ENCODE data around the gene HJURP. TPM values are rescaled to one million over a fixed set of nuclear protein-coding genes. Genes with fewer than 3 reads are reported as not detected.

Gene HJURP
- total RNA-seq, 3 donors from 2014 or later (not counting 1 experiment from before 2014, with no cell fraction given), result 0.87 to 3.2 (median 1.5) TPM

GRCh38 chr2:233817361-233817911 lies 36.9 kb downstream of the HJURP start:
- Mint-ChIP-seq H3K4me1 (peaks cover 0 to 5% of the 10 kb centered on the region in 2 donors), H3K36me3 (no peaks in the 10 kb centered on the region), H3K27me3 (ENCODE audit: low read depth in 2 of 2) (peaks cover 11 to 21% of the 10 kb centered on the region in 2 donors), H3K4me3 (no peak overlapping the region), H3K9me3 (no peaks in the 10 kb centered on the region), H3K27ac (no peak overlapping the region)
- H3K9me3 ChIP-seq (ENCODE audit: control insufficient read depth, insufficient read depth, low read length), result no peaks in the 10 kb centered on the region
- no peaks in the 10 kb centered on the region for H3K27me3 ChIP-seq (ENCODE audit: control insufficient read depth, insufficient read depth, low read length)
- no peaks in the 10 kb centered on the region for H3K36me3 ChIP-seq (ENCODE audit: control insufficient read depth, insufficient read depth, low read length)
- no peaks in the 10 kb centered on the region for H3K4me1 ChIP-seq (ENCODE audit: control insufficient read depth, insufficient read depth, low read length)
- no peak for TF ChIP-seq CTCF (IDR thresholded peaks at IDR 0.05)
- 80% methylated on average over 3 of the region's 3 CpGs for WGBS (ENCODE audit: insufficient coverage)
- intact Hi-C loops (cut with micrococcal nuclease), result no loop called here
- no peak for ATAC-seq
- no peak overlapping the region for H3K4me3 ChIP-seq (ENCODE audit: low read length)
- no peak for DNase-seq
- no peak overlapping the region for H3K27ac ChIP-seq (ENCODE audit: low read length)

- DNase-seq (no peak), ATAC-seq (no peak)
- WGBS (ENCODE audit: insufficient coverage), result 68% methylated on average over 4 of the region's 4 CpGs
- H3K4me1 ChIP-seq (ENCODE audit: control insufficient read depth, insufficient read depth, low read length), result no peaks in the 10 kb centered on the region
- Mint-ChIP-seq H3K27ac (no peak overlapping the region), H3K4me1 (peaks cover 0 to 5% of the 10 kb centered on the region in 2 donors), H3K36me3 (no peaks in the 10 kb centered on the region), H3K4me3 (no peak overlapping the region), H3K27me3 (ENCODE audit: low read depth in 2 of 2) (peaks cover 11 to 21% of the 10 kb centered on the region in 2 donors), H3K9me3 (no peaks in the 10 kb centered on the region)
- no peaks in the 10 kb centered on the region for H3K9me3 ChIP-seq (ENCODE audit: control insufficient read depth, insufficient read depth, low read length)
- intact Hi-C loops (cut with micrococcal nuclease), result no loop called here
- H3K27me3 ChIP-seq (ENCODE audit: control insufficient read depth, insufficient read depth, low read length), result no peaks in the 10 kb centered on the region
- H3K4me3 ChIP-seq (ENCODE audit: low read length), result no peak overlapping the region
- TF ChIP-seq CTCF (IDR thresholded peaks at IDR 0.05), result no peak
- no peak overlapping the region for H3K27ac ChIP-seq (ENCODE audit: low read length)
- no peaks in the 10 kb centered on the region for H3K36me3 ChIP-seq (ENCODE audit: control insufficient read depth, insufficient read depth, low read length)
Measured at GRCh38 chr2:233816771-233817170, 37.6 kb downstream of the HJURP start.

GRCh38 chr2:233816334-233816733 lies 38.0 kb downstream of the HJURP start:
- no peaks in the 10 kb centered on the region for H3K27me3 ChIP-seq (ENCODE audit: control insufficient read depth, insufficient read depth, low read length)
- Mint-ChIP-seq H3K27me3 (ENCODE audit: low read depth in 2 of 2) (peaks cover 11 to 21% of the 10 kb centered on the region in 2 donors), H3K36me3 (no peaks in the 10 kb centered on the region), H3K27ac (no peak overlapping the region), H3K9me3 (no peaks in the 10 kb centered on the region), H3K4me1 (peaks cover 0 to 5% of the 10 kb centered on the region in 2 donors), H3K4me3 (no peak overlapping the region)
- no peaks in the 10 kb centered on the region for H3K9me3 ChIP-seq (ENCODE audit: control insufficient read depth, insufficient read depth, low read length)
- 87% methylated on average over 2 of the region's 2 CpGs for WGBS (ENCODE audit: insufficient coverage)
- H3K4me3 ChIP-seq (ENCODE audit: low read length), result no peak overlapping the region
- no peak for ATAC-seq
- no peak for TF ChIP-seq CTCF (IDR thresholded peaks at IDR 0.05)
- H3K36me3 ChIP-seq (ENCODE audit: control insufficient read depth, insufficient read depth, low read length), result no peaks in the 10 kb centered on the region
- intact Hi-C loops (cut with micrococcal nuclease), result no loop called here
- H3K4me1 ChIP-seq (ENCODE audit: control insufficient read depth, insufficient read depth, low read length), result no peaks in the 10 kb centered on the region
- H3K27ac ChIP-seq (ENCODE audit: low read length), result no peak overlapping the region
- DNase-seq, result no peak

- Histone ChIP-seq H3K9me3 (ENCODE audit: control insufficient read depth, insufficient read depth, low read length) (no peaks in the 10 kb centered on the region), H3K4me3 (ENCODE audit: low read length) (no peak overlapping the region), H3K27ac (ENCODE audit: low read length) (no peak overlapping the region), H3K36me3 (ENCODE audit: control insufficient read depth, insufficient read depth, low read length) (no peaks in the 10 kb centered on the region), H3K27me3 (ENCODE audit: control insufficient read depth, insufficient read depth, low read length) (no peaks in the 10 kb centered on the region), H3K4me1 (ENCODE audit: control insufficient read depth, insufficient read depth, low read length) (no peaks in the 10 kb centered on the region)
- no peak overlapping the region for H3K27ac Mint-ChIP-seq
- no peaks in the 10 kb centered on the region for H3K9me3 Mint-ChIP-seq
- WGBS (ENCODE audit: insufficient coverage), result 100% methylated on average over 1 of the region's 6 CpGs
- H3K4me1 Mint-ChIP-seq, result peaks cover 0 to 5% of the 10 kb centered on the region in 2 donors
- DNase-seq (no peak), ATAC-seq (no peak)
- intact Hi-C loops (cut with micrococcal nuclease), result no loop called here
- no peak for TF ChIP-seq CTCF (IDR thresholded peaks at IDR 0.05)
- no peak overlapping the region for H3K4me3 Mint-ChIP-seq
- H3K36me3 Mint-ChIP-seq, result no peaks in the 10 kb centered on the region
- H3K27me3 Mint-ChIP-seq (ENCODE audit: low read depth in 2 of 2), result peaks cover 11 to 21% of the 10 kb centered on the region in 2 donors
Measured at GRCh38 chr2:233815861-233816260, 38.5 kb downstream of the HJURP start.

Measured in natural killer cell (primary cell).